AG04450 (cell line): Measurements from ENCODE around the gene GABBR2. TPM values are rescaled to one million over a fixed set of nuclear protein-coding genes. Genes with fewer than 3 reads are reported as not detected.
"Not testable (repeated sequence)": the region's sequence is repeated elsewhere in the genome, so short reads cannot be mapped to it uniquely, and the experiment has no call there.

Experiments
- CTCF ChIA-PET: fragments of 300-600, 350-600 bp; formaldehyde crosslinking; extraction: SDS; loops from one replicate; lab custom pipeline; 2022; ENCODE audit warnings: antibody characterized with exemption, inconsistent platforms; lab: Charles Lee
- POLR2A ChIA-PET: fragments of 350-600 bp; formaldehyde crosslinking; extraction: SDS; loops from one replicate; lab custom pipeline; 2021; ENCODE audit warnings: antibody characterized with exemption, inconsistent platforms; lab: Yijun Ruan, JAX
- DNase-seq: peaks from one replicate; pipeline ENCODE4 v3.0.0-alpha.2; 2011; ENCODE audit warnings: low read depth, low spot score
- H3K27ac ChIP-seq: one replicate; pipeline ENCODE4 v1.5.1; 2012; ENCODE audit warnings: low read depth, low read length, control low read depth
- H3K27me3 ChIP-seq: one replicate; pipeline ENCODE4 v1.6.0; 2012; ENCODE audit warnings: low read length; ENCODE audit not compliant: control insufficient read depth, insufficient read depth
- H3K4me3 ChIP-seq: 2 replicates; pipeline ENCODE4 v1.5.1; 2011; ENCODE audit warnings: mild to moderate bottlenecking, low read depth, low read length, control low read depth
- H3K9me3 ChIP-seq: 2 replicates; pipeline ENCODE4 v1.5.1; 2012; ENCODE audit warnings: low read length; ENCODE audit not compliant: control insufficient read depth, insufficient read depth
- CTCF ChIP-seq: IDR thresholded peaks from 2 replicates; pipeline ENCODE4 v1.5.1; 2011; ENCODE audit warnings: low read depth, low read length, control low read depth, inconsistent platforms
- polyA plus RNA-seq: library from polyadenylated mRNA; depleted of rRNA; stranded (reverse); fragments of >200 nt; gene quantifications from 2 replicates; pipeline ENCODE4 v1.2.3, GENCODE V29; 2011

Gene GABBR2
- polyA plus RNA-seq, 1 experiment = 2.4 TPM

GRCh38 chr9:98517761-98518160, 191.0 kb downstream of the GABBR2 start:
- Histone ChIP-seq H3K27me3 (no peaks in the 10 kb centered on the region), H3K9me3 (no peaks in the 10 kb centered on the region), H3K27ac (no peak overlapping the region), H3K4me3 (no peak overlapping the region)
- CTCF ChIA-PET = no interaction called here
- no peak for TF ChIP-seq CTCF
- POLR2A ChIA-PET = no interaction called here
- no peak for DNase-seq

GRCh38 chr9:98516897-98517503, 191.7 kb downstream of the GABBR2 start:
- no peak overlapping the region for H3K4me3 ChIP-seq
- ChIA-PET CTCF (interaction anchor here (1.1 kb wide), 1 partner anchor 28 kb away, joined by 3 read pairs; no protein-coding TSS in a partner anchor), POLR2A (no interaction called here)
- no peaks in the 10 kb centered on the region for H3K9me3 ChIP-seq
- TF ChIP-seq CTCF = no peak
- H3K27ac ChIP-seq = no peak overlapping the region
- no peaks in the 10 kb centered on the region for H3K27me3 ChIP-seq
- DNase-seq = no peak

- POLR2A ChIA-PET = no interaction called here
- CTCF ChIA-PET = interaction anchor here (1.1 kb wide), 1 partner anchor 27 kb away, joined by 3 read pairs; no protein-coding TSS in a partner anchor
Observed at GRCh38 chr9:98516205-98516896, 192.4 kb downstream of the GABBR2 start.

GRCh38 chr9:98515506-98516204, 193.1 kb downstream of the GABBR2 start:
- Histone ChIP-seq H3K27ac (no peak overlapping the region), H3K9me3 (no peaks in the 10 kb centered on the region), H3K27me3 (no peaks in the 10 kb centered on the region), H3K4me3 (no peak overlapping the region)
- ChIA-PET CTCF (no interaction called here), POLR2A (no interaction called here)
- TF ChIP-seq CTCF = no peak
- no peak for DNase-seq

More at GRCh38 chr9:98516205-98516896, 192.4 kb downstream of the GABBR2 start:
- H3K4me3 ChIP-seq = no peak overlapping the region
- no peaks in the 10 kb centered on the region for H3K9me3 ChIP-seq
- TF ChIP-seq CTCF = no peak
- no peak for DNase-seq
- H3K27me3 ChIP-seq = no peaks in the 10 kb centered on the region
- no peak overlapping the region for H3K27ac ChIP-seq

- H3K4me3 ChIP-seq = no peak overlapping the region
- POLR2A ChIA-PET = no interaction called here
- TF ChIP-seq CTCF = no peak
- CTCF ChIA-PET = no interaction called here
- DNase-seq = no peak
- H3K27me3 ChIP-seq = no peaks in the 10 kb centered on the region
- H3K27ac ChIP-seq = no peak overlapping the region
- no peaks in the 10 kb centered on the region for H3K9me3 ChIP-seq
Observed at GRCh38 chr9:98514841-98515240, 193.9 kb downstream of the GABBR2 start.

GRCh38 chr9:98508217-98508919, 200.4 kb downstream of the GABBR2 start:
- POLR2A ChIA-PET, H3K4me3 ChIP-seq, H3K9me3 ChIP-seq, H3K27me3 ChIP-seq, H3K27ac ChIP-seq, CTCF ChIA-PET, DNase-seq: not testable (repeated sequence)
